Activated CD4-positive, alpha-beta T cell treated with anti-CD3 and anti-CD28 coated beads for 4 hours (primary cell): ENCODE measurements around the gene MRPS18A.

Experiments
- DNase-seq, 2 donors: peaks; one replicate each; pipeline ENCODE4 v3.0.0-alpha.2; 2020

Gene MRPS18A

GRCh38 chr6:43695967-43696291 lies 8.3 kb upstream of the MRPS18A start:
- DNase-seq, result no peak

GRCh38 chr6:43695215-43695966 lies 7.8 kb upstream of the MRPS18A start:
- no peak for DNase-seq

GRCh38 chr6:43689421-43689820 lies 1.8 kb upstream of the MRPS18A start:
- no peak for DNase-seq

GRCh38 chr6:43687079-43687436 lies 533 bp downstream of the MRPS18A start:
- DNase-seq, result no peak

- DNase-seq, result no peak
Measured at GRCh38 chr6:43683708-43684455, 3.7 kb downstream of the MRPS18A start.

GRCh38 chr6:43682724-43683429 lies 4.7 kb downstream of the MRPS18A start:
- no peak for DNase-seq

DNA sequence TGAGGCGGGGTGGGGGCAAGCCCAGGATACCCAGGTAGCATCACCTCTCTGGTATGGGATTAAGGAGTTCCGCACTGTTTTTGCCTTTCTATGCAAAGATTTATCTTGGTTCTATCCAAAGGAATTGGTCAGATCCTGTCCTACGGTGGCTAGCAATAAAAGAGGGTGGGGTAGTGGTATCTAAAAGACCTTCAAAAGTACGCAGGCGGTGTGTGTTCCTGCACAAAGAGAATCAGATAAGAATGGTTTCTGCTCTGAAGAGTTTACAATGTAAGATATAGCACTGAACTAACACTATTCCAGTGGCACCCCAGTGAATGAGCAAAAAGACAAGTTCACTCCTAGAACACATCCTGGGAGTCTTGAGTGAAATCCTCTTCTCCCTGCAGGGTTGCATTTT lies 6.3 kb downstream of the MRPS18A start:
- no peak for DNase-seq

DNA sequence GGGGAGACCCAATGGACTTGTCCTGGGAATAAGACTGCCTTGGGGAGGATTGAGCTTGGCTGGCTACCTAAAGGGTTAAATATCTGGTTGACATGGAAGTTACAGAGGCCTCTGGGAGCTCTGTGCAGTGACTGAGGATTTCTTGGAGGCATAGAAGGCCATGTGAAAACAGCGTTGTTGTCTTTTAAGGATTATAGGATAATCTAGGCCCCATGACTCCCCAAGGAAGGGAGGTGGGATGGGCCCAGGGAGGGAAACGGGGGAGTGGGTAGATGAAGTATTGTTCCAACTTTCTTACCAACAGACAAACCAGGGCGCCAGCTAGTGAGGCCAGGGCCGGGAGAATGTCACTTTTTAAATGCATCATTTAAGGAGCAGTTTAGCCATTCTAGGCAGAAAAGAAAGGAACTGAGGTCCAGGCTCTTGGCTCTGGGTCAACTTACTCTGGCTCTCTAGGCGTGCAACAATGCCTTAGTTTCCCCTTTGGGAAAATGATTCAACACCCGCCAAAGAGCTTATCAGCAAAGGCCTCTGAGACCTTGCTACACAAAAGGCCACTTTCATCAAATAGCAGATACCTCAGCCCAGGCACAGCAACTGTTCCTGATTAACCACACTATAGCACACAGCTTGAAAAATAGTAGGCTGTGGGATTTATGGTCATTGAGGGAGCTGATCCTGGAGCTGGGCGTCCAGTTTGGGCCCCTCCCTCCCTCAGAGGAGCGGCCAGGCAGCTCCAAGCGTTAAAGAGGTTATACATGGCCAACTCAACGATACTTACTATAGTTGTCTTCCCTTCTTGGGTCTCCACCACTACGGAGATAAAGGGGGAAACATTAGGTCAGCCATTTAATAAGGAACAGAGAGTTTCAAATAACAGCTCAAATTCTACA lies 7.0 kb downstream of the MRPS18A start:
- no peak for DNase-seq

- DNase-seq, result no peak
Measured at GRCh38 chr6:43679057-43679456, 8.5 kb downstream of the MRPS18A start.

GRCh38 chr6:43678341-43678740 lies 9.2 kb downstream of the MRPS18A start:
- DNase-seq, result no peak

GRCh38 chr6:43677759-43678158 lies 9.8 kb downstream of the MRPS18A start:
- no peak for DNase-seq

- no peak for DNase-seq
Measured at GRCh38 chr6:43676962-43677606, 10.5 kb downstream of the MRPS18A start.

GRCh38 chr6:43674921-43675320 lies 12.7 kb downstream of the MRPS18A start:
- DNase-seq, result no peak

GRCh38 chr6:43674291-43674690 lies 13.3 kb downstream of the MRPS18A start:
- no peak for DNase-seq

DNA sequence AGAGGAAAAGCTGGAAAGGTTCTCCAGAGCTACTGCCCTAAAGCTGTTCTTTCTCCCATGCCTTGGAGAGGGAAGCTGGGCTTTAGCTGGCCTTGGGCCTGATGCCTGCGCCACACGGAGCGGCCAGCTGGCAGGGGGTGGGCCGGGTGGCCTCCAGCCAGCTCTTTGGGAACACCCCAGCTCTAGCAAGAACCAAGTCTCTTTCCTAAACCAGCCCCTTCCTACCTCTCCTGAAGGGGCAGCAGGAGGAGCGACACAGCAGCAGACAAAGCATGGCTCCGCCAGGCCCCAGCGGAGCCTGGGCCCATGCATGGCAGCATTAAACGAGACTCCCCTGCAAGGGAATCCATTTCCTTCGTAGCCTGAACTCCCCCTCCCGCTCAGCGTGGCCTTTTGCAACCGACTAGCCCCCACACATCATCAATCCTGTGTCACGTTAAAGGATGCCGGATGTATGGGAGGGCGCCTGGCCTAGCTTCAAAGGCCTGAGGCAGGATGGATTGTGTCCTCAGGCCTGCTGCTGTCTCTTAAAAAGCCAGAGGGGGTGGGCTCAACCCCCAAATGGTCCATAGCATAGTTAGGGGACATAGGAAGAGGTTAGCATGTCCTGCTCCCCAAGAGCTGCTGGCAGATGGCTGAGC lies 14.0 kb downstream of the MRPS18A start:
- DNase-seq, result no peak

DNA sequence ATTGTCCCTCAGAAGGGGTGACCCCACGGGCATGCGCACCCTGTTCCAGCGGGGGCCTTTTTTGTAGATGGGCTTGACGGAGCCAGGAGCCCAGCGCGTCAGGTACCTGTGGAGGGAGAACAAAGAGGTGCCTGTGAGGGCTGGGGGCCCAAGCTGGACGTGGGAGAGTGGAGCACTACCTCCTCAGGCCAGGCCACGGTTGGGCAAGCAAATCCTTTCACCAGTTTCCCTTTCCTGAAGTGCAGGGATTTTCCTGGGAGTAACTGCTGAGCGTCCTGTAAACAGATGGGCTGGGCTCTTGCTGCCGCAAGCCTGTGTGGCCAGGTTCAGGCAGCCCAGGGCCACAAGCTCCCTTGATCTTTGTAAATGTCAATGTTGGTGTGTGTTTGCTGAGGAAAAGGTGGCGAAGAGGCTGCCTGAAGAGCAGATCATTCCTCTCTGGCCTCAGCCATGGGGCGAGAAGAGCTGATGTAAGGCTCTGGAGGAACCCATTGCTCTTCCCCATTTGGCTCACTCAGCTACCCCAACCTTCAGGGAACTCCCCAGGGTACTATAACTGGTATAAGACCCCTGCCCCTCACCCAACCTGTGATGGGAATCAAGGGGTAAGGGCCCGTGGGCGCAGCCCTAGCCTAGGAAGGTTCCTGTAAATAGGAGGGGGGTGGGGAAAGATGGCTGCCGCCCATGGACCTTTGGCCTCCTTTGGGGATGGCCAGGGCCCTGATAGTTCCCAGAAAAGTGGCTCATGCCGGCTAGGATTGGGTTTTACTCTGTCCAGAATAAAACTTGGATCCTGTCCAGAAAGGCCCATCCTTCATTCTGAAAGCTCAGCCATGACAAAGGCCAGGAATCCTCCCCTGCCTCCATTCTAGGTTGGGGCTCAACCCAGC lies 15.5 kb downstream of the MRPS18A start:
- DNase-seq, result no peak

- DNase-seq, result no peak
Measured at GRCh38 chr6:43671011-43671800, 16.4 kb downstream of the MRPS18A start.

DNA sequence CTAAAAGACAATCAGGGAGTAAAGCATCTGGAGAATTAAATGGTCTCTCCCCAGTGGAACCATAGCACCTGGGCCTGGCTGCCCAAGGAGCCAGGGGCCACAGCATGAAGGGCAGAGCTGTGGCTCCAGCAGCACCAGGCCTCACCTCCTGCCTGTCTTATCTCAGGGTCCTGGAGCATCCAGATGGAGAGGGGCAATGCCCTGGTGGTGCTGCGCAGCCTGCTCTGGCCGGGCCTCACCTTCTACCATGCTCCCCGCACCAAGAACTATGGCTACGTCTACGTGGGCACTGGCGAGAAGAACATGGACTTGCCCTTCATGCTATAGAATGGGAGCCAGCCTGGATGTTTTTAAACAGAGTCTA lies 17.0 kb downstream of the MRPS18A start:
- no peak for DNase-seq

DNA sequence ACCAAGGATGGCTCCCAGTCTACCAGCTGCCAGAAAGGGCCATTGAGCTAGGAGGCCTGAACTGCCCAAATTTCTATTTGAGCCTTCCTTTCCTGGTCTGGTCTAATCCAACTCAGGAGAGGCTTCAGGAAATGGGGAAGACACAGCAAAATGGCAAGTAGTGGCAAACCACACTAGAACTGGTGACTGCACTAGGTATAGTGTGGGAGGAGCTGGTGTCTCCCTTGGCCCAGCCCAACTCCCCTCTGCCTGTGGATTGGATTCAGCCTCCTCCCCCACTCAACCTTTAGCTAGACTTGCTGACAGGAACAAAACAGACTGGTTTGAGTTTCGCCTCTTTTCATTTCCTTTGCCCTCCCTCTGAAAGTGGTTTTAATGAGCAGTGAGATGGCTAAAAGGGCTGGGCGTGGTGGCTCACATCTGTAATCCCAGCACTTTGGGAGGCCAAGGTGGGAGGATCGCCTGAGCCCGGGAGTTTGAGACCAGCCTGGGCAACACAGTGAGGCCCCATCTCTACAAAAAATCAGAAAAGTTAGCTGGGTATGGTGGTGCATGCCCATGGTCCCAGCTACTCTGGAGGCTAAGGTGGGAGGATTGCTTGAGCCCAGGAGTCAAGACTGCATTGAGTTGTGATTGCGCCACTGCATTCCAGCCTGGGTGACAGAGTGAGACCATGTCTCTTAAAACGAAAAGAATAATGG lies 17.5 kb downstream of the MRPS18A start:
- no peak for DNase-seq
